Lower leg skin (tissue), 4 donors: Measurements from ENCODE around the gene USF1. TPM values are rescaled to one million over a fixed set of nuclear protein-coding genes. Genes with fewer than 3 reads are reported as not detected.

Experiments used
- DNase-seq, 2 donors: peaks; one replicate each; pipeline ENCODE4 v3.0.0-alpha.2; 2019; ENCODE audit warnings: low spot score in 2 of 2
- H3K4me3 ChIP-seq: fragments of 200-600 bp; sonication (generic); 2 replicates; pipeline ENCODE4 v1.5.1; 2017; ENCODE audit warnings: mild to moderate bottlenecking, low read depth; ENCODE audit not compliant: poor library complexity, severe bottlenecking
- POLR2A ChIP-seq, 2 donors: fragments of 450-650 bp; IDR thresholded peaks; one replicate each; pipeline ENCODE4 v1.6.1; 2016 to 2017; ENCODE audit warnings: antibody characterized with exemption in 2 of 2, mild to moderate bottlenecking in 1 of 2, moderate library complexity in 1 of 2
- WGBS, 2 donors: methylation state at CpG; one replicate each; pipeline ENCODE4 v1.1.5; 2018; 5-methylcytosine and 5-hydroxymethylcytosine counted together
- intact Hi-C: fragments of 100-400 bp; cut with DNase I; formaldehyde crosslinking; loops from one replicate; pipeline ENCODE4 v1.15.0; 2023; ENCODE audit warnings: low total_unique reads
- total RNA-seq, 4 donors: library from RNA; depleted of rRNA; stranded (reverse); fragments of >200 nt; gene quantifications; one replicate each; pipeline ENCODE4 v1.1.0, GENCODE V29; 2016
- TF ChIP-seq, protein P1 (sequence below), 3 donors: fragments of 450-650 bp; IDR thresholded peaks; one replicate each; pipeline ENCODE4 v1.5.1; 2016; ENCODE audit warnings: antibody characterized with exemption in 3 of 3, mild to moderate bottlenecking in 3 of 3, moderate library complexity in 2 of 3

Gene USF1
- total RNA-seq, 4 donors from 2014 or later, result 35.3 to 59.4 (median 43.3) TPM

DNA sequence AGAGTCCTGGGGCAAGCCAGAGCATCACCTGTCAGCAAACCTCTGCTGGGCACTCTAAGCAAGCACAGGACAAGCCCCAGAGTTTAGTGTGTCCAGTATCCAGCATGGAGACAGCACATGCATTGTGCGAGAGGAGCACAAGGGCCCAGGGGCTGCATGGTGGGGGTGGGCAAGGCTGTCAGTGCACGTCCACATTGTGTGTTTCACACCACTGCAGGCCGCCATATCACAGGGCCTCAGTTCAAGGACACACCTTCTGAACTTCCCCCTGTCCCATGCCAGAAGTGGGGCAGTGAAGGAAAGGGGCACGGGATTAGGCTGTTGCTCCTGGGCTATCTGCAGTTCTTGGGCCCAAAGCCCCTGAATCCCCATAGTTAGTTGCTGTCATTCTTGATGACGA, 6.2 kb downstream of the USF1 start:
- no peak overlapping the region for H3K4me3 ChIP-seq
- DNase-seq, result no peak
- WGBS, 2 donors, result 91 to 97% methylated on average over 5 of the region's 5 CpGs
- TF ChIP-seq, protein P1, sequence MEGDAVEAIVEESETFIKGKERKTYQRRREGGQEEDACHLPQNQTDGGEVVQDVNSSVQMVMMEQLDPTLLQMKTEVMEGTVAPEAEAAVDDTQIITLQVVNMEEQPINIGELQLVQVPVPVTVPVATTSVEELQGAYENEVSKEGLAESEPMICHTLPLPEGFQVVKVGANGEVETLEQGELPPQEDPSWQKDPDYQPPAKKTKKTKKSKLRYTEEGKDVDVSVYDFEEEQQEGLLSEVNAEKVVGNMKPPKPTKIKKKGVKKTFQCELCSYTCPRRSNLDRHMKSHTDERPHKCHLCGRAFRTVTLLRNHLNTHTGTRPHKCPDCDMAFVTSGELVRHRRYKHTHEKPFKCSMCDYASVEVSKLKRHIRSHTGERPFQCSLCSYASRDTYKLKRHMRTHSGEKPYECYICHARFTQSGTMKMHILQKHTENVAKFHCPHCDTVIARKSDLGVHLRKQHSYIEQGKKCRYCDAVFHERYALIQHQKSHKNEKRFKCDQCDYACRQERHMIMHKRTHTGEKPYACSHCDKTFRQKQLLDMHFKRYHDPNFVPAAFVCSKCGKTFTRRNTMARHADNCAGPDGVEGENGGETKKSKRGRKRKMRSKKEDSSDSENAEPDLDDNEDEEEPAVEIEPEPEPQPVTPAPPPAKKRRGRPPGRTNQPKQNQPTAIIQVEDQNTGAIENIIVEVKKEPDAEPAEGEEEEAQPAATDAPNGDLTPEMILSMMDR (IDR thresholded peaks at IDR 0.05), result no peak
- TF ChIP-seq POLR2A (IDR thresholded peaks at IDR 0.05), result no peak
- intact Hi-C loops, result no loop called here

DNA sequence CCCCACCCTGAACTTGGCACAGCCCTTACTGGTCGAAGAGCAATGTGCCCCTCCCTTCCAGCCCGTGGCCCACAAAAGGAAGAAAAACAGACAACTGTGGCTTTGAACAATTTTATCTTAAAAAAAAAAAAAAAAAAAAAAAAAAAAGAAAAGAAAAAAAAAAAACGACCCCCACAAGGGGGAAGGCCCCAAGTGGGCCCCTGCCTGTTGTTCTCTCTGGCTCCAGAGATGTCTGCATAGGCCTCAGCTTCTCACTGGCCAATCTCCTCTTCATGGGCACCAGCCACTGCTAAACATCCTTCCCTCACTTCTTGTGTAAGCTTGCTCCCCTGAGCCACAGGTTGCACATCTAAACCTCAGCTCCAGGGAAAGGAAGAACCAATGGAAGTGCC, 6.6 kb downstream of the USF1 start:
- 23 to 30% methylated on average over 2 to 3 of the region's 3 CpGs for WGBS, 2 donors
- no peak overlapping the region for H3K4me3 ChIP-seq
- TF ChIP-seq, protein P1 (IDR thresholded peaks at IDR 0.05), result no peak
- TF ChIP-seq POLR2A (IDR thresholded peaks at IDR 0.05), result no peak
- intact Hi-C loops, result no loop called here
- no peak for DNase-seq

DNA sequence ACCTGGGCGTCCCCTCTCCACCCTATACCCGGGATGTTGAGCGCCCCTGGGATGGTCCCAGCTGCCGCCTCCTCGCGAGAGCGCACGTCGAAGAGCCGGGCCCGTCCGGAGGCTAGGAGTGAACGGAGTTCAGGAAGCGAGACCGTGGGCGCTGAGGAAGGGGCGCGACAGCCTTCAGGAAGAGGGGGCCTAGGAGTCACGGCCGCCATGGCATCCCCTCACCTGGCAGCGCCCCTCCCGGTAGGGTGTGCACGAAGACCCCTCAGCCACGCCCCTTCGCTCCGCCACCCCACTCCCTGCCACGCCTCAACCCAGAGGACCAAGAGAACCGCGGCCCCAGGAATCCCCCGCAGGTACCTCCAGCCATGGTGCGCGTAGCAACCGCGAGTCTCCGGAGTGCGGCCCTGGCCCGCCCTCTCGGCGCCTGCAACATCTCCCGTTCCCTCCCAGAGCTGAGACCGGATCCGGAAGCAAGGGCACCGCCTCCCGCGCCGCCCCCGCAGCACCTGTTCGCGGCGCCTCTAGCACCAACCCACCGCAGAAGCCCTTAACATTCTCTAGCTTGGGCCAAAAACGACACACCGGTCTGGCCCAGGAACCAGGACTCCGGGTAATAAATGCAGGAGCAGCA, 7.1 kb downstream of the USF1 start, which contains the start of gene TSTD1:
TSS of gene TSTD1 (minus strand) at position 442 of the 631 bp plus-strand sequence. CDS start at position 367, 75 bp downstream.
- peak within 1 kb of the TSS; percentile 56 for H3K4me3 ChIP-seq
- TF ChIP-seq, protein P1 (IDR thresholded peaks at IDR 0.05), result no peak
- TF ChIP-seq POLR2A (IDR thresholded peaks at IDR 0.05), result no peak
- DNase-seq, result peak; percentile 52 to 93
- intact Hi-C loops, result no loop called here
- WGBS, 2 donors, result 27 to 45% methylated on average over 39 to 50 of the region's 54 CpGs

DNA sequence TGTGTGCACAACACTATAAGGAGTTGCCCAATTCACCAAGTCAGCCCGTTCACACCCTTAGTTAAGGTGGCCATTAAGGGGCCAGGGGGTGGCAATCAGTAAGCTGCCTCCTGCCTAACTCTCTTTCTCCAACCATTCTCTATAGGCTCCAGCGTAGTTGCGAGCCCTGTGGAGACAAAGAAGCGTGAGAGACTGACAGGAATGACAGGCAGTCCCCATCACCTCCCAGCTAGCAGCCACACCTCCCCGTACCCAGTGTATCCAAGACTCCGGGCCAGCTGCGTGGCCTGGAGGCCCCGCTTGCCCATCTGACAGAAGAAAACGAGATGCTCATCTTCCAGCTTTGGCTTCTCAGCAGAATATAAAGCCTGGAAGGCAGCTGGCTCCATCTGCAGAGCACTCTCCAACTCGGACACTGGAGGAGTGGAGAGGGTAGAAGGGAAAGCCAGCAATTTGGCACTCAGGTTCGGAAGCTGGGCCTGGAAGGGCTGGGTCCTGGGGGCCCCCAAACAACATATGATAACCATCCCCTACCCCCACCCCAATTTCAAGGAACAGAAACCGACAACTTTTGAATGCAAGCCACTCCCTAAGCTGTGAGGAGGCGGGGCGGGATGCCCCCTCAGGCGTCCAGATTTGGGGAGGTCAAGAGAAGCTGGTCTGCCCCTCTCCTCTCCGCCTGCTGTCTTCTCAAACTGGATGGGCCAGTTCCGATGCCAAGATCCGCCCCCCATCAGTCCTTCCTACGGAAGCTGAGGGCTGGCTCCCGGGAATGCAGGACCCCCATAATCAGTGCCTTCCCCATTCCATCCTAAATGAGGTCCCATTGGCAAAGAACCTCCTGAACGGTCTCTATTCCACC, 7.9 kb downstream of the USF1 start:
- TF ChIP-seq, protein P1 (IDR thresholded peaks at IDR 0.05), result no peak
- TF ChIP-seq POLR2A (IDR thresholded peaks at IDR 0.05), result no peak
- H3K4me3 ChIP-seq, result peak overlapping the region; percentile 56
- WGBS, 2 donors, result 50 to 56% methylated on average over 21 of the region's 21 CpGs
- intact Hi-C loops, result no loop called here
- DNase-seq, result no peak

DNA sequence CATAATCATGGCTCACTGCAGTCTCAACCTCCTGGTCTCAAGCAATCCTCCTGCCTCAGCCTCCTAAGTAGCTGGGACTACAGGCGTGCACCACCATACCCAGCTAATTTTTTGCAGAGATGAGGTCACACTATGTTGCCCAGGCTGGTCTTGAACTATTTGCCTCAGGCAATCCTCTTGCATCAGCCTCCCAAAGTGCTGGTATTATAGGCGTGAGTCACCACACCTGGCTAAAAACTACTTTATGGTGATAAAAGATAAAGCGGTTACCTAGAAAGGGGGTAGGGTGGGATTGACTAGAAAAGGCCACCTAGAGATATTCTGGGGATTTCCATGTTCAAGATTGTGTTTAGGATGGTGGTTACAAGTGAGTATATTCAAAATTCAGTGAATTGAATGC, 12.0 kb downstream of the USF1 start:
- H3K4me3 ChIP-seq, result no peak overlapping the region
- intact Hi-C loops, result no loop called here
- no peak for TF ChIP-seq POLR2A (IDR thresholded peaks at IDR 0.05)
- TF ChIP-seq, protein P1 (IDR thresholded peaks at IDR 0.05), result no peak
- 73 to 76% methylated on average over 2 to 3 of the region's 3 CpGs for WGBS, 2 donors
- no peak for DNase-seq
